ENCODE data around the gene GIMAP1. TPM values are rescaled to one million over a fixed set of nuclear protein-coding genes. Genes with fewer than 3 reads are reported as not detected.

GIMAP1 gene
- total and polyA plus RNA-seq, 5 donors, result 3.3 to 7.8 (median 4.9) TPM

Other genes starting within 250 kb of the GIMAP1 start
- gene GIMAP7, start 201.7 kb upstream of the GIMAP1 start, total RNA-seq, result 10 to 100 TPM; 13.7 to 25.5 (median 14.0) TPM
- gene GIMAP7, start 201.7 kb upstream of the GIMAP1 start, polyA plus RNA-seq, result 36.1 TPM
- 10 to 100 TPM; 20.2 to 44.8 (median 24.8) TPM for gene GIMAP4, start 149.2 kb upstream of the GIMAP1 start, total RNA-seq
- gene GIMAP4, start 149.2 kb upstream of the GIMAP1 start, polyA plus RNA-seq, result 31.3 TPM
- 10 to 100 TPM; 22.1 to 29.1 (median 22.9) TPM for gene GIMAP6, start 84.2 kb upstream of the GIMAP1 start, total RNA-seq
- 14.6 TPM for gene GIMAP6, start 84.2 kb upstream of the GIMAP1 start, polyA plus RNA-seq
- 1 to 10 TPM; 4.5 to 8.3 (median 6.5) TPM for gene GIMAP2, start 30.9 kb upstream of the GIMAP1 start, total RNA-seq
- 4.1 TPM for gene GIMAP2, start 30.9 kb upstream of the GIMAP1 start, polyA plus RNA-seq
- 10 to 100 TPM in 3 of 4 donors, 1 to 10 TPM in 1; 9.3 to 24.2 (median 11.1) TPM for gene GIMAP5, start 20.8 kb downstream of the GIMAP1 start, total RNA-seq
- 22.3 TPM for gene GIMAP5, start 20.8 kb downstream of the GIMAP1 start, polyA plus RNA-seq
- gene TMEM176B, start 83.8 kb downstream of the GIMAP1 start, total RNA-seq, result 100 to 1,000 TPM; 101 to 344 (median 237) TPM
- 114 TPM for gene TMEM176B, start 83.8 kb downstream of the GIMAP1 start, polyA plus RNA-seq
- 100 to 1,000 TPM in 2 of 4 donors, 10 to 100 TPM in 2; 50.8 to 167 (median 126) TPM for gene TMEM176A, start 84.2 kb downstream of the GIMAP1 start, total RNA-seq
- 51.6 TPM for gene TMEM176A, start 84.2 kb downstream of the GIMAP1 start, polyA plus RNA-seq
- gene AOC1, start 135.9 kb downstream of the GIMAP1 start, total RNA-seq, result under 1 TPM in 2 of 4 donors, not detected in 2; 0.17 to 0.40 TPM
- gene AOC1, start 135.9 kb downstream of the GIMAP1 start, polyA plus RNA-seq, result not detected

All from right cardiac atrium (tissue), 5 donors.